Measurements from ENCODE around the gene SAC3D1.

DNA sequence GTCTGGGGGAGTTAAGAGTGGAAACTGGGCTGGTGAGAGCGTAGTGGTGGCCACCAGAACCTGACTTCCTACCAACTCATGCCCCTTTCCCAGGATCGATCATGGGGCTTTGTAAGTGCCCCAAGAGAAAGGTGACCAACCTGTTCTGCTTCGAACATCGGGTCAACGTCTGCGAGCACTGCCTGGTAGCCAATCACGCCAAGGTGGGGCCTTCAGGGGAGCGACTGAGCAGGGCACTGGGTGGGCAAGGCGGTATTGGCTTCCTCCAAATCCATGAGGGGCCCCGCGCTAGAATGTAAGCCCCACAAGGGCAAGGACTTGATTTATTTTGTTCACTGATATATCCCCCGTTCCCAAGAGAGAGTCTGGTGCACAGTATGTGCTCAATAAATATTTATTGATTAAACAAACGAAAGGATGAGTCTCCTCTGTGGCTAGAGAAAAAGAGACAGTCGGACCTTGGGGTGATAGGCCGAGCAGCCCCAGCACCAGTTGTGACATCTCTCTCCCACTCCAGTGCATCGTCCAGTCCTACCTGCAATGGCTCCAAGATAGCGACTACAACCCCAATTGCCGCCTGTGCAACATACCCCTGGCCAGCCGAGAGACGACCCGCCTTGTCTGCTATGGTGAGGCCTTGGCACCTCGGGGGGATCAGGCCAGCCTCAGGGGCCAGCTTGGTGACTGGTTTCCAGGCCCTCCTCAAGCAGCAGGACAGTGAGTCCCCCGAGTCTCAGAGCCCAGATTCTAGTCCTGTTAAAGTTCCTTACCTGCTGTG, 43.8 kb downstream of the SAC3D1 start:
- TF ChIP-seq ZKSCAN1 (IDR thresholded peaks at IDR 0.05; ENCODE audit: low read depth, low read length) (no peak), POLR2AphosphoS5 (IDR thresholded peaks at IDR 0.05; ENCODE audit: control insufficient read depth, insufficient read depth, low read depth, low read length) (no peak), ZFX (CRISPR knock-in tag; IDR thresholded peaks at IDR 0.05) (no peak), SRF (CRISPR knock-in tag; IDR thresholded peaks at IDR 0.05) (no peak), FOXP1 (CRISPR knock-in tag; IDR thresholded peaks at IDR 0.05) (no peak), POLR2A (conservative IDR thresholded peaks at IDR 0.05) (no peak), GTF2F1 (IDR thresholded peaks at IDR 0.05; ENCODE audit: low read depth, low read length) (no peak), ELF1 (tag; IDR thresholded peaks at IDR 0.05) (no peak), BDP1 (IDR thresholded peaks at IDR 0.05; ENCODE audit: insufficient read depth, insufficient read length) (no peak), STAG1 (CRISPR knock-in tag; IDR thresholded peaks at IDR 0.05; ENCODE audit: borderline replicate concordance) (no peak), LARP7 (IDR thresholded peaks at IDR 0.05) (no peak)
- TF ChIP-seq, protein P1, sequence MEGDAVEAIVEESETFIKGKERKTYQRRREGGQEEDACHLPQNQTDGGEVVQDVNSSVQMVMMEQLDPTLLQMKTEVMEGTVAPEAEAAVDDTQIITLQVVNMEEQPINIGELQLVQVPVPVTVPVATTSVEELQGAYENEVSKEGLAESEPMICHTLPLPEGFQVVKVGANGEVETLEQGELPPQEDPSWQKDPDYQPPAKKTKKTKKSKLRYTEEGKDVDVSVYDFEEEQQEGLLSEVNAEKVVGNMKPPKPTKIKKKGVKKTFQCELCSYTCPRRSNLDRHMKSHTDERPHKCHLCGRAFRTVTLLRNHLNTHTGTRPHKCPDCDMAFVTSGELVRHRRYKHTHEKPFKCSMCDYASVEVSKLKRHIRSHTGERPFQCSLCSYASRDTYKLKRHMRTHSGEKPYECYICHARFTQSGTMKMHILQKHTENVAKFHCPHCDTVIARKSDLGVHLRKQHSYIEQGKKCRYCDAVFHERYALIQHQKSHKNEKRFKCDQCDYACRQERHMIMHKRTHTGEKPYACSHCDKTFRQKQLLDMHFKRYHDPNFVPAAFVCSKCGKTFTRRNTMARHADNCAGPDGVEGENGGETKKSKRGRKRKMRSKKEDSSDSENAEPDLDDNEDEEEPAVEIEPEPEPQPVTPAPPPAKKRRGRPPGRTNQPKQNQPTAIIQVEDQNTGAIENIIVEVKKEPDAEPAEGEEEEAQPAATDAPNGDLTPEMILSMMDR (IDR thresholded peaks at IDR 0.05 in 2 of 3, conservative IDR thresholded peaks at IDR 0.05 in 1 of 3; ENCODE audit: insufficient read depth in 2 of 3, low read depth in 1 of 3, low read length in 3 of 3) = no peak
